ENCODE data around the gene TMEM108. TPM values are rescaled to one million over a fixed set of nuclear protein-coding genes. Genes with fewer than 3 reads are reported as not detected.

TMEM108 gene
- total and polyA plus RNA-seq, 2 of the 4 experiments (the other 2 are of a cell fraction): 0.18 to 2.2 TPM

DNA sequence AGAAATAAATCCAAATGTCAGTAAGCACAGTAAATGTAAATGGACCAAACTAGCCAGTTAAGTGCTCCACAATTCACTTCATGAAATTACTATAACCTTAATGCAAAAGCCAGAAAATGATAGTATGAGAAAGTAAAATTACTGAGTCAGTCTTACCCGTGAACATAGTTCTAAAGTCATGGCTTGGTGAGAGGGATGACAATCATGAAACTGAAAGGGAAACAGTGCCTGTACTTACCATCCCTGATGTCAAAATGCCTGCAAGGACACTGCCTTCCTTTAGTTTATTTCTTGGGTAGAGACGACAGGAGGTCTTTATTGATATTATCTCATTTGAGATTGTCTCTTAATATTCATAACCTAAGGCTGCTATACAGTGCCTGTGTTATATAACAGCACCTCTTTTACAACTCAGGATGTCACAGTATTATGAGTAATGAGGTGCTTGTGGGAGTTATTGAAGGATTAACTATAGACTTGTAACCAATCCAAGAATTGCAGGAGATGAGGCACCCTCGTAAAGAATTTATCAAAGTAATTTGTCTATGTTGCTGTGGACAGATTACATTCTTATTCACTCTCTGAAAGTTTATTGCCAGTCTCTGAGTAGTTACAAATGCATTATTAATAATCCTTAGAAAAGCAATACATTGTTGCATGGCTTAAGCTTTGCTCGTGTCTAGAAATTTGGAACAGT is 218.7 kb downstream of the TMEM108 start:
- no peak overlapping the region for H2AK9ac ChIP-seq (replicated peaks; ENCODE audit: low read depth, low read length, poor library complexity)
- no peak overlapping the region for H2BK5ac ChIP-seq (ENCODE audit: low read depth, low read length, poor library complexity, severe bottlenecking)
- no peak overlapping the region for H2AK5ac ChIP-seq (ENCODE audit: low read depth, low read length)
- in situ Hi-C loops (cut with MboI; ENCODE audit: low sequenced_read_pairs) (no loop called here), dilution Hi-C loops (cut with HindIII; ENCODE audit: low sequenced_read_pairs, unreplicated experiment) (no loop called here), intact Hi-C loops (cut with micrococcal nuclease) (no loop called here)
- no peaks in the 10 kb centered on the region for H3K9me1 ChIP-seq (ENCODE audit: insufficient read depth, low read length)
- H3K4ac ChIP-seq (ENCODE audit: low read depth, low read length): no peak overlapping the region
- TF ChIP-seq BHLHE40 (IDR thresholded peaks at IDR 0.05; ENCODE audit: low read depth, low read length) (no peak), FOS (IDR thresholded peaks at IDR 0.05; ENCODE audit: low read depth, low read length) (no peak), RFX5 (IDR thresholded peaks at IDR 0.05; ENCODE audit: low read depth, low read length) (no peak), POLR2A (IDR thresholded peaks at IDR 0.05; ENCODE audit: low read depth, low read length) (no peak), CHD1 (IDR thresholded peaks at IDR 0.05; ENCODE audit: low read depth, low read length) (no peak), RAD21 (IDR thresholded peaks at IDR 0.05; ENCODE audit: low read length) (no peak), MAZ (IDR thresholded peaks at IDR 0.05; ENCODE audit: borderline replicate concordance, low read depth, low read length) (no peak), ELK1 (IDR thresholded peaks at IDR 0.05; ENCODE audit: borderline replicate concordance, low read depth, low read length) (no peak), RCOR1 (IDR thresholded peaks at IDR 0.05; ENCODE audit: insufficient replicate concordance, low read length) (no peak), MXI1 (IDR thresholded peaks at IDR 0.05; ENCODE audit: borderline replicate concordance, low read depth, low read length) (no peak), CEBPB (IDR thresholded peaks at IDR 0.05; ENCODE audit: low read depth, low read length) (no peak), SMC3 (IDR thresholded peaks at IDR 0.05; ENCODE audit: low read depth, low read length) (no peak), NFE2L2 (IDR thresholded peaks at IDR 0.05; ENCODE audit: low read depth, low read length) (no peak), MAFK (IDR thresholded peaks at IDR 0.05; ENCODE audit: low read depth, low read length) (no peak)
- TF ChIP-seq, protein P1, sequence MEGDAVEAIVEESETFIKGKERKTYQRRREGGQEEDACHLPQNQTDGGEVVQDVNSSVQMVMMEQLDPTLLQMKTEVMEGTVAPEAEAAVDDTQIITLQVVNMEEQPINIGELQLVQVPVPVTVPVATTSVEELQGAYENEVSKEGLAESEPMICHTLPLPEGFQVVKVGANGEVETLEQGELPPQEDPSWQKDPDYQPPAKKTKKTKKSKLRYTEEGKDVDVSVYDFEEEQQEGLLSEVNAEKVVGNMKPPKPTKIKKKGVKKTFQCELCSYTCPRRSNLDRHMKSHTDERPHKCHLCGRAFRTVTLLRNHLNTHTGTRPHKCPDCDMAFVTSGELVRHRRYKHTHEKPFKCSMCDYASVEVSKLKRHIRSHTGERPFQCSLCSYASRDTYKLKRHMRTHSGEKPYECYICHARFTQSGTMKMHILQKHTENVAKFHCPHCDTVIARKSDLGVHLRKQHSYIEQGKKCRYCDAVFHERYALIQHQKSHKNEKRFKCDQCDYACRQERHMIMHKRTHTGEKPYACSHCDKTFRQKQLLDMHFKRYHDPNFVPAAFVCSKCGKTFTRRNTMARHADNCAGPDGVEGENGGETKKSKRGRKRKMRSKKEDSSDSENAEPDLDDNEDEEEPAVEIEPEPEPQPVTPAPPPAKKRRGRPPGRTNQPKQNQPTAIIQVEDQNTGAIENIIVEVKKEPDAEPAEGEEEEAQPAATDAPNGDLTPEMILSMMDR (conservative IDR thresholded peaks at IDR 0.05; ENCODE audit: low read depth, low read length): no peak
- TF ChIP-seq, protein P2, sequence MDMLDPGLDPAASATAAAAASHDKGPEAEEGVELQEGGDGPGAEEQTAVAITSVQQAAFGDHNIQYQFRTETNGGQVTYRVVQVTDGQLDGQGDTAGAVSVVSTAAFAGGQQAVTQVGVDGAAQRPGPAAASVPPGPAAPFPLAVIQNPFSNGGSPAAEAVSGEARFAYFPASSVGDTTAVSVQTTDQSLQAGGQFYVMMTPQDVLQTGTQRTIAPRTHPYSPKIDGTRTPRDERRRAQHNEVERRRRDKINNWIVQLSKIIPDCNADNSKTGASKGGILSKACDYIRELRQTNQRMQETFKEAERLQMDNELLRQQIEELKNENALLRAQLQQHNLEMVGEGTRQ (IDR thresholded peaks at IDR 0.05; ENCODE audit: low read depth, low read length): no peak
- H3K23ac ChIP-seq (ENCODE audit: low read depth, low read length): no peak overlapping the region
- no peaks in the 10 kb centered on the region for H3K9me3 ChIP-seq (ENCODE audit: control insufficient read depth, insufficient read depth, low read length)
- no peak overlapping the region for H3K14ac ChIP-seq (replicated peaks; ENCODE audit: low read depth, low read length)
- H3K56ac ChIP-seq (ENCODE audit: extremely low read depth, insufficient read depth, low read length): no peak overlapping the region
- H3K27me3 ChIP-seq (ENCODE audit: control insufficient read depth, insufficient read depth, low read length): no peaks in the 10 kb centered on the region; the same call in 1 of the 2 replicates
- no peak overlapping the region for H4K8ac ChIP-seq (ENCODE audit: low read depth in 2 of 2, low read length in 2 of 2)
- H3K4me1 ChIP-seq (ENCODE audit: control insufficient read depth, insufficient read depth, low read length): no peaks in the 10 kb centered on the region
- ChIA-PET CTCF (no interaction called here), POLR2A (ENCODE audit: unreplicated experiment) (no interaction called here)
- no peak overlapping the region for H2BK20ac ChIP-seq (ENCODE audit: low read depth, low read length)
- no peak for ATAC-seq (ENCODE audit: low read depth)
- H3K9ac ChIP-seq (ENCODE audit: low read depth, low read length): no peak overlapping the region
- no peaks in the 10 kb centered on the region for H3K36me3 ChIP-seq (ENCODE audit: control insufficient read depth, insufficient read depth, low read length)
- no peak overlapping the region for H3K4me3 ChIP-seq (ENCODE audit: insufficient read depth, low read depth, low read length)
- H4K20me1 ChIP-seq (ENCODE audit: insufficient read depth, low read length): no peaks in the 10 kb centered on the region
- no peak overlapping the region for H3K18ac ChIP-seq (ENCODE audit: low read depth, low read length)
- no CpG with 5 or more reads among the region's 4 CpGs for WGBS, 2 experiments (ENCODE audit: extremely low coverage in 2 of 2, insufficient read length in 1 of 2)
- no peak overlapping the region for H2AFZ ChIP-seq (replicated peaks; ENCODE audit: low read length, poor library complexity)
- DNase-seq: no peak
- H4K91ac ChIP-seq (ENCODE audit: insufficient read depth, low read depth, low read length): no peak overlapping the region
- no peak overlapping the region for H4K5ac ChIP-seq (ENCODE audit: low read depth, low read length)
- no peak overlapping the region for H2BK120ac ChIP-seq (ENCODE audit: low read depth, low read length)
- no peak overlapping the region for H2BK15ac ChIP-seq (ENCODE audit: low read depth, low read length)
- no peaks in the 10 kb centered on the region for H3K79me1 ChIP-seq (ENCODE audit: low read depth in 1 of 2, low read length in 2 of 2)
- no peak overlapping the region for H3K27ac ChIP-seq (ENCODE audit: insufficient read depth, low read length)
- no TSS peak for BruUV-seq (replicated peaks)
- H3K4me2 ChIP-seq (ENCODE audit: low read depth, low read length): no peak overlapping the region
